Psoas muscle (tissue), 8 donors: ENCODE measurements around the gene CAB39. TPM values are rescaled to one million over a fixed set of nuclear protein-coding genes. Genes with fewer than 3 reads are reported as not detected.

Source experiments
- ATAC-seq, 4 donors: fragments of 200-7000 bp; cut with Tn5 transposase; one replicate each; pipeline ENCODE4 v1.9.1; 2020; ENCODE audit warnings: moderate library complexity in 3 of 4, mild to moderate bottlenecking in 2 of 4
- DNase-seq, 2 donors: peaks; one replicate each; pipeline ENCODE4 v3.0.0-alpha.2; 2020
- H3K27ac ChIP-seq: fragments of 200-600 bp; one replicate; pipeline ENCODE4 v1.8.0; 2022
- H3K27me3 ChIP-seq, 3 donors: fragments of 200-600 bp in 1 of 3; one replicate each; pipeline versions ENCODE4 v1.6.1 to v1.8.0; 2013 to 2022; ENCODE audit warnings: low read length in 2 of 3, mild to moderate bottlenecking in 2 of 3, moderate library complexity in 1 of 3; ENCODE audit not compliant: insufficient read depth in 3 of 3
- H3K36me3 ChIP-seq, 2 donors: fragments of 200-600 bp in 1 of 2; one replicate each; pipeline versions ENCODE4 v1.6.1 to v1.8.0; 2013 to 2022; ENCODE audit warnings: low read depth in 1 of 2, mild to moderate bottlenecking in 1 of 2, moderate library complexity in 1 of 2; ENCODE audit not compliant: insufficient read depth in 1 of 2
- H3K4me1 ChIP-seq: fragments of 200-600 bp; one replicate; pipeline ENCODE4 v1.8.0; 2022
- H3K4me3 ChIP-seq: fragments of 200-600 bp; one replicate; pipeline ENCODE4 v1.8.0; 2022; ENCODE audit warnings: mild to moderate bottlenecking
- H3K9me3 ChIP-seq: fragments of 200-600 bp; one replicate; pipeline ENCODE4 v1.8.0; 2022
- CTCF ChIP-seq: fragments of 200-600 bp; IDR thresholded peaks from one replicate; pipeline ENCODE4 v1.8.0; 2022; ENCODE audit warnings: antibody characterized with exemption
- WGBS, 3 donors: extraction: QIAGEN DNeasy Blood & Tissue Kit; methylation state at CpG; one replicate each; pipeline versions ENCODE4 v1.1.6 to v1.1.7; 2013; 5-methylcytosine and 5-hydroxymethylcytosine counted together
- intact Hi-C, 2 donors: fragments of 100-400 bp; cut with DNase I; formaldehyde crosslinking; loops; one replicate each; pipeline versions ENCODE4 v1.11.0 to v1.14.2; 2022
- polyA plus RNA-seq, 3 donors: library from polyadenylated mRNA; stranded (reverse); fragments of 200-250 nt; gene quantifications; one replicate each; pipeline ENCODE4 v1.2.3, GENCODE V29; 2013
- total RNA-seq, 4 donors: library from RNA; stranded (reverse); fragmentation: NEBNext Ultra II Directional in 2 of 4; extraction: Animal tissue kit (Norgen Biotek cat#: 25700) in 2 of 4; gene quantifications; one replicate each; pipeline versions ENCODE4 v1.2.1 to v1.2.4, GENCODE V29; 2021 to 2023
- donor health status: healthy with polysubstance abuse.
- donor health status: DM: no; HTN: no; CAD: no; lungs with moderate emphysema.
- donor health status: Bipolar disorder and iron deficiency.
- donor health status: healthy.
- donor health status: DM: yes; HTN: yes; CAD: no.
- donor health status: DM: no; HTN: no; CAD: no.
- donor health status: DM: no; HTN: no; CAD: no.
- donor health status: DM: yes; HTN: yes; CAD: no.

The CAB39 gene
- total and polyA plus RNA-seq, 7 donors: 36.0 to 166 (median 123) TPM

DNA sequence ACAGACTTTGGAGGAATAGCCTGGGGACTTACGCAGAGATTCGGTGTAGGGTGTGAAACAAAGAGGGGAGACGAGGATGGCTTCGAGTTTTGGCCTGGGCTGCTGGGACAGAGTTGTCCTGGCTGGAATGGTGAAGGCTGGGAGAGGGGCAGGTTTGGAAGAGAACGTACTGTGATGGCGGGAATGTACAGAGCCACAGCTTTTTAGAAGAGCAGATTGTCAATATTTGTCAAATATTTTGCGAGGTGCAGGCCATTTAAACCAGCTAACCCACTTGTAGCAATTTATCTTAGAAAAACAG, 137.7 kb downstream of the CAB39 start:
- no peaks in the 10 kb centered on the region for H3K36me3 ChIP-seq
- no peaks in the 10 kb centered on the region for H3K4me1 ChIP-seq
- DNase-seq (no peak), ATAC-seq (no peak)
- H3K4me3 ChIP-seq: no peak overlapping the region
- H3K27ac ChIP-seq: no peak overlapping the region
- WGBS, 3 donors: 67 to 71% (median 69%) methylated on average over 7 of the region's 7 CpGs
- no peaks in the 10 kb centered on the region for H3K9me3 ChIP-seq
- TF ChIP-seq CTCF: no peak
- intact Hi-C loops: no loop called here
- H3K27me3 ChIP-seq: peaks cover 0 to 26% (median 5%) of the 10 kb centered on the region in 3 donors

- DNase-seq: no peak
- H3K9me3 ChIP-seq: no peaks in the 10 kb centered on the region
- no peaks in the 10 kb centered on the region for H3K36me3 ChIP-seq
- H3K4me1 ChIP-seq: no peaks in the 10 kb centered on the region
- ATAC-seq: no peak
- TF ChIP-seq CTCF: no peak
- 85 to 86% (median 85%) methylated on average over 4 of the region's 4 CpGs for WGBS, 3 donors
- H3K27me3 ChIP-seq: peaks cover 0 to 44% (median 2%) of the 10 kb centered on the region in 3 donors
- H3K4me3 ChIP-seq: no peak overlapping the region
- intact Hi-C loops: no loop called here
- H3K27ac ChIP-seq: no peak overlapping the region
Observed at GRCh38 chr2:230852113-230852512, 139.5 kb downstream of the CAB39 start.

- 31 to 32% (median 31%) methylated on average over 13 of the region's 13 CpGs for WGBS, 3 donors
- no peak for ATAC-seq
- no peaks in the 10 kb centered on the region for H3K9me3 ChIP-seq
Observed at GRCh38 chr2:230861552-230862255, 149.1 kb downstream of the CAB39 start.

DNA sequence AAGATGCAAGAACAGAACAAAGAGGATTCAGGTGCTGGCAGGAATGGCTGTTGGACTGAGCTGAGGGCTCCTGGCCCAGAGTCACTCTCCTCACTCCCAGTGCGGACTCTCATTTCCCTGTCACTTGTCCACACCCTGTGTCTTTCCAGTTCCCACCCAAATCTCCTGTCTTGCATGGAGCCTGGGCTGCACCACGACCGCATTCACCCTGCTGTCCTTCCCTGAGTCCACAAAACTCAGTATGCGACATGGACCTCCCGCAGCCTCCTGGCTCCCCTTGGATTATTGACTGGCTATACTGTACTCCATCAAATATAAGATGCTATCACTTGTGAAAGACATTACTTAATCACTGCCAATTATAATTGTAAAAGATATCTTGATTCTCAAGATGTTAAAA, 149.7 kb downstream of the CAB39 start:
- DNase-seq: no peak
- intact Hi-C loops: no loop called here
- H3K4me3 ChIP-seq: no peak overlapping the region
- ATAC-seq: no peak
- no peaks in the 10 kb centered on the region for H3K36me3 ChIP-seq
- TF ChIP-seq CTCF: no peak
- H3K27me3 ChIP-seq: peaks cover 0 to 48% (median 11%) of the 10 kb centered on the region in 3 donors
- no peaks in the 10 kb centered on the region for H3K9me3 ChIP-seq
- H3K27ac ChIP-seq: no peak overlapping the region
- 76 to 85% (median 80%) methylated on average over 5 of the region's 5 CpGs for WGBS, 3 donors
- no peaks in the 10 kb centered on the region for H3K4me1 ChIP-seq

More at GRCh38 chr2:230861552-230862255, 149.1 kb downstream of the CAB39 start:
- Histone ChIP-seq H3K27ac (no peak overlapping the region), H3K27me3 (peaks cover 0 to 53% (median 11%) of the 10 kb centered on the region in 3 donors), H3K36me3 (no peaks in the 10 kb centered on the region), H3K4me3 (no peak overlapping the region), H3K4me1 (no peaks in the 10 kb centered on the region)
- intact Hi-C loops: no loop called here
- TF ChIP-seq CTCF: no peak
- no peak for DNase-seq

- DNase-seq: no peak
- 58 to 70% (median 68%) methylated on average over 8 of the region's 8 CpGs for WGBS, 3 donors
- H3K9me3 ChIP-seq: no peaks in the 10 kb centered on the region
Observed at GRCh38 chr2:230863031-230863430, 150.4 kb downstream of the CAB39 start.

More at GRCh38 chr2:230863031-230863430, 150.4 kb downstream of the CAB39 start:
- H3K27me3 ChIP-seq: peaks cover 0 to 41% (median 11%) of the 10 kb centered on the region in 3 donors
- no peak overlapping the region for H3K27ac ChIP-seq
- ATAC-seq: no peak
- no peak for TF ChIP-seq CTCF
- H3K36me3 ChIP-seq: no peaks in the 10 kb centered on the region
- intact Hi-C loops: no loop called here
- H3K4me3 ChIP-seq: no peak overlapping the region
- H3K4me1 ChIP-seq: no peaks in the 10 kb centered on the region
